ENCODE results near the gene CDKAL1.

CDKAL1 gene

DNA sequence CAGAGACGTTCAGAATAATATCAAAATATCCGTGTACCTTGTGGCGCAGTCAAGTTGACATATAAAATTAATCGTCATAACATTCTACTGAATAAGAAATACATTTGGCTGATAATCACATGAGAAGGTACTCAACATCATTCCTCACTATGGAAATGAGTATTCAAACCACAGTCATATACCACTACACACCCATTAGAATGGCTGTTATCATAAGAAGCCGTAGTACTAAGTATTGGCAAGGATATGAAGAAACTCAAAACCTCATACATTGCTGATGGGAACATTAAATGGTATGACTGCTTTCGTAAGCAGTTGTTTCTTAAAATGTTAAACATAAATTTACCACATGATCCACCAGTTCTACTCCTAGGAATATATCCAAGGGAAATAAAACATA is 244.7 kb downstream of the CDKAL1 start:
- Histone ChIP-seq H3K9ac (no peak overlapping the region), H2AFZ (ENCODE audit: low read depth) (no peak overlapping the region), H3K27me3 (ENCODE audit: insufficient read depth, low read depth) (no peaks in the 10 kb centered on the region), H3K4me2 (no peak overlapping the region), H3K36me3 (ENCODE audit: insufficient read depth) (no peaks in the 10 kb centered on the region), H4K20me1 (ENCODE audit: insufficient read depth) (no peaks in the 10 kb centered on the region), H3K27ac (no peak overlapping the region), H3K4me3 (IDR thresholded peaks at IDR 0.05; ENCODE audit: insufficient read depth, low read depth, low read length) (no peak overlapping the region), H3K4me1 (ENCODE audit: low read depth, poor library complexity, severe bottlenecking) (no peaks in the 10 kb centered on the region), H3K79me2 (ENCODE audit: insufficient read depth, low read depth) (no peaks in the 10 kb centered on the region)
- TF ChIP-seq, protein P1, sequence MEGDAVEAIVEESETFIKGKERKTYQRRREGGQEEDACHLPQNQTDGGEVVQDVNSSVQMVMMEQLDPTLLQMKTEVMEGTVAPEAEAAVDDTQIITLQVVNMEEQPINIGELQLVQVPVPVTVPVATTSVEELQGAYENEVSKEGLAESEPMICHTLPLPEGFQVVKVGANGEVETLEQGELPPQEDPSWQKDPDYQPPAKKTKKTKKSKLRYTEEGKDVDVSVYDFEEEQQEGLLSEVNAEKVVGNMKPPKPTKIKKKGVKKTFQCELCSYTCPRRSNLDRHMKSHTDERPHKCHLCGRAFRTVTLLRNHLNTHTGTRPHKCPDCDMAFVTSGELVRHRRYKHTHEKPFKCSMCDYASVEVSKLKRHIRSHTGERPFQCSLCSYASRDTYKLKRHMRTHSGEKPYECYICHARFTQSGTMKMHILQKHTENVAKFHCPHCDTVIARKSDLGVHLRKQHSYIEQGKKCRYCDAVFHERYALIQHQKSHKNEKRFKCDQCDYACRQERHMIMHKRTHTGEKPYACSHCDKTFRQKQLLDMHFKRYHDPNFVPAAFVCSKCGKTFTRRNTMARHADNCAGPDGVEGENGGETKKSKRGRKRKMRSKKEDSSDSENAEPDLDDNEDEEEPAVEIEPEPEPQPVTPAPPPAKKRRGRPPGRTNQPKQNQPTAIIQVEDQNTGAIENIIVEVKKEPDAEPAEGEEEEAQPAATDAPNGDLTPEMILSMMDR (conservative IDR thresholded peaks at IDR 0.05; ENCODE audit: low read depth, low read length), result no peak

DNA sequence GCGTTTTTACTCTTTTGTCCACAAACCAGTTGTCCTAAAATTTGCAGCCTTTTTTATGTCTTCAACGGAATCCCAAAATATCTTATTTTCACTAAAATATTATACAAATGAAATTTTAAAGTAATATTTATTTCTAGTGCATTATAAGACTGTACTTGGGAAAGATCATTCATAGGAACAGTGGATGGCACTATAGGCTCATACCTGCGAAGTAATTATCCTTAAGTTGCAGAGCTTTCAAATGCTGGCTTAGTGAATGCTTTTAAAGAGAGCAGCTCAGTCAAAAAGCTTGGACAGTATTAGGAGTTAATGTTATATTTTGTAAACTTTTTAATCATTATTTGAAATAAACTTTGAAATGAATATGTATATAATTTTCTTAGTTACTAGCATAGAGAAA is 254.9 kb downstream of the CDKAL1 start:
- H4K20me1 ChIP-seq (ENCODE audit: insufficient read depth), result no peaks in the 10 kb centered on the region
- H3K36me3 ChIP-seq (ENCODE audit: insufficient read depth), result no peaks in the 10 kb centered on the region
- no peak overlapping the region for H2AFZ ChIP-seq (ENCODE audit: low read depth)
- TF ChIP-seq, protein P1 (conservative IDR thresholded peaks at IDR 0.05; ENCODE audit: low read depth, low read length), result no peak
- H3K4me3 ChIP-seq (IDR thresholded peaks at IDR 0.05; ENCODE audit: insufficient read depth, low read depth, low read length), result no peak overlapping the region
- no peaks in the 10 kb centered on the region for H3K79me2 ChIP-seq (ENCODE audit: insufficient read depth, low read depth)
- H3K9ac ChIP-seq, result no peak overlapping the region
- H3K4me2 ChIP-seq, result no peak overlapping the region
- no peaks in the 10 kb centered on the region for H3K4me1 ChIP-seq (ENCODE audit: low read depth, poor library complexity, severe bottlenecking)
- no peak overlapping the region for H3K27ac ChIP-seq
- H3K27me3 ChIP-seq (ENCODE audit: insufficient read depth, low read depth), result no peaks in the 10 kb centered on the region

DNA sequence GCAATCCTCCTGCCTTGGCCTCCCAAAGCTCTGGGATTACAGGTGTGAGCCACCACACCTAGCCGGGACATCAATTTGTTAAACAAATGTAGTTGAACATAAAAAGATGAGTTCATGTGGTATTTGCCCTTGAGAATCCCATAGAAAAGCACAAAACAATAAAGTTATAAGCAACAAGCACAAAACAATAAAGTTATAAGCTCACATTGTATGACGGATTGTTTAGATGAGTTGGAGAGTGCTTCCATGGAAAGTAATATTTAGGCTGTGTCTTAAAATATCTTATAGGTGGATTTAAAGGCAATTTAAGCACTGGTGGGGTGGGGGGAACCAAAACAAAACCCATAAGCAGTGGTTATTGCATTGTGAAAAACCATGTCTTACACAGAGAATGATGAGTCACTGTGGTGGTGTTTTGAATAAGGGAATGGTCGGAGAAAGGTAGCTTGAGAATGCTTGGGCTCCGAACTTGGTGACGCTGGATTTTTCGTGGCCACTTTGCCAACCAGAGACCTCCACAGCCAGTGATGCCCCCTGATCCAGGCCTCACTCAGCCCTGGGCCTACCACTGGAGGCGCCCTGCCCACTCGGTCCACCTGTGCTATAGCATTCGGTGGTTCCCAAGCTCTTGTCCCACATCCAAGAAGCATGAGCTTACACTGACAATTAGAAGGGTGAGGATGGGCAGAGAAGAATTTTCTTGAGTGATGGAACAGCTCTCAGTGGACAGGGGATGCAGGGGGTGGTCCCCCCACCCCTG is 256.0 kb downstream of the CDKAL1 start:
- Histone ChIP-seq H2AFZ (ENCODE audit: low read depth) (no peak overlapping the region), H3K27ac (no peak overlapping the region), H3K79me2 (ENCODE audit: insufficient read depth, low read depth) (no peaks in the 10 kb centered on the region), H4K20me1 (ENCODE audit: insufficient read depth) (no peaks in the 10 kb centered on the region), H3K4me2 (no peak overlapping the region), H3K27me3 (ENCODE audit: insufficient read depth, low read depth) (no peaks in the 10 kb centered on the region), H3K36me3 (ENCODE audit: insufficient read depth) (no peaks in the 10 kb centered on the region), H3K9ac (no peak overlapping the region), H3K4me3 (IDR thresholded peaks at IDR 0.05; ENCODE audit: insufficient read depth, low read depth, low read length) (no peak overlapping the region), H3K4me1 (ENCODE audit: low read depth, poor library complexity, severe bottlenecking) (no peaks in the 10 kb centered on the region)
- TF ChIP-seq, protein P1 (conservative IDR thresholded peaks at IDR 0.05; ENCODE audit: low read depth, low read length), result no peak

DNA sequence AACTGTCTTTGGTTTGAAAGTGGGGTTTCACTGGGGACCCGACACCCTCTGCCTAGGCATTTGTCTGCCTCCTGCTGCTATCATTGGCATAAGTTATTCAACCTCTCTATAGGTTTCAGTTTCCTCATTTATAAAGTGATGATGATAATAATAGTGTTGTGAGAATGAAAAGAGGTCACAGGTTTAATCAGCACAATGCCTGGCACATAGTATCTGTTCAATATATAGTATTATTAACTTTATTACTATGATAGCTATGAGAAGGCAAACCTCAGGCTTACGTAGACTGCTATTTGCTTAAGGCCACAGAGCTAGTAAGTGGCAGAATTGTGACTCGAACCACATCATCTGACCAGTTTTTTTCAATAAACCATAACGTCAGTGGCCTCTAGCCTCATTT is 256.8 kb downstream of the CDKAL1 start:
- Histone ChIP-seq H3K9ac (no peak overlapping the region), H3K4me2 (no peak overlapping the region), H4K20me1 (ENCODE audit: insufficient read depth) (no peaks in the 10 kb centered on the region), H3K4me1 (ENCODE audit: low read depth, poor library complexity, severe bottlenecking) (no peaks in the 10 kb centered on the region), H3K79me2 (ENCODE audit: insufficient read depth, low read depth) (no peaks in the 10 kb centered on the region), H2AFZ (ENCODE audit: low read depth) (no peak overlapping the region), H3K27ac (no peak overlapping the region), H3K4me3 (IDR thresholded peaks at IDR 0.05; ENCODE audit: insufficient read depth, low read depth, low read length) (no peak overlapping the region), H3K36me3 (ENCODE audit: insufficient read depth) (no peaks in the 10 kb centered on the region), H3K27me3 (ENCODE audit: insufficient read depth, low read depth) (no peaks in the 10 kb centered on the region)
- TF ChIP-seq, protein P1 (conservative IDR thresholded peaks at IDR 0.05; ENCODE audit: low read depth, low read length), result no peak
